SK-N-SH treated with all-trans-retinoic acid at 6 μM for 48 hours (cell line): ENCODE measurements around the gene PWWP2B.

ENCODE experiments used
- CREB5 ChIP-seq: fragments of 250-450 bp; sonication (Bioruptor Pico); IDR thresholded peaks from 2 replicates; pipeline ENCODE4 v1.5.1; 2020; ENCODE audit warnings: low read depth, mild to moderate bottlenecking, moderate library complexity
- ISL1 ChIP-seq: fragments of 250-450 bp; sonication (Bioruptor Pico); IDR thresholded peaks from 2 replicates; pipeline ENCODE4 v2.1.2; 2022; ENCODE audit warnings: mild to moderate bottlenecking, moderate library complexity
- RARB ChIP-seq: fragments of 250-450 bp; sonication (Bioruptor Pico); IDR thresholded peaks from 2 replicates; pipeline ENCODE4 v1.8.0; 2021; ENCODE audit warnings: mild to moderate bottlenecking, moderate library complexity
- TCF4 ChIP-seq: fragments of 250-450 bp; sonication (Bioruptor Pico); IDR thresholded peaks from 2 replicates; pipeline ENCODE4 v1.8.0; 2021; ENCODE audit warnings: mild to moderate bottlenecking, moderate library complexity, borderline replicate concordance
- TOX ChIP-seq: fragments of 250-450 bp; sonication (Bioruptor Pico); IDR thresholded peaks from 2 replicates; pipeline ENCODE4 v1.8.0; 2021; ENCODE audit warnings: mild to moderate bottlenecking, moderate library complexity, borderline replicate concordance
- ZFP30 ChIP-seq: fragments of 450-650 bp; formaldehyde crosslinking; IDR thresholded peaks from 2 replicates; pipeline ENCODE4 v1.5.0; 2022; ENCODE audit warnings: mild to moderate bottlenecking, moderate library complexity

- TF ChIP-seq RARB (CRISPR knock-in tag) (no peak), ZFP30 (CRISPR knock-in tag) (no peak), TOX (CRISPR knock-in tag) (no peak), CREB5 (CRISPR knock-in tag) (no peak), ISL1 (CRISPR knock-in tag) (no peak), TCF4 (CRISPR knock-in tag) (no peak)
Measured at GRCh38 chr10:132399117-132400035, 2.4 kb downstream of the PWWP2B start.
